ENCODE results near the gene SSBP3.

SSBP3 gene

DNA sequence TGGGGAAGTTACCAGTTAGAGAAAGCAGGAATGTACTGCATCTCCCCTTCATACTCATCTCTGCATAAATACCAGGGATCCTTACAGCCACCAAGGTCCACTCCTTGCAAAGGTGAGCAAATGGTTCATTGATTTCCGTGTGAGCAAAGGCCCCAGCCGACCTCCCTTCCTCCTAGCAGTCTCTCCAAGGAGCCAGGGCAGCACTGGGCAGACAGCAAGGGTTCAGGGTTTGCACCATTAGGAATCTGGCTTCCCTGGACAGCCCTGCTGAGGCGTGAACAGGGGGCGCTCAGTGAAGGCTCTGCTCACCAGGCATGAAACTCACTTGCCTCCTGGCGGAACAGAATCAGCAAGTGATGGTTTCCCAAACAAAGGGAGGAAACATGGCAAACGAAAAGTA, 140.5 kb downstream of the SSBP3 start:
- Histone ChIP-seq H3K27ac (ENCODE audit: low read depth, low read length) (no peak overlapping the region), H3K27me3 (ENCODE audit: insufficient read depth, low read length) (no peaks in the 10 kb centered on the region), H3K4me1 (ENCODE audit: control insufficient read depth, insufficient read depth, low read length, unreplicated experiment) (no peaks in the 10 kb centered on the region), H3K79me2 (ENCODE audit: control insufficient read depth, insufficient read depth, low read length, unreplicated experiment) (no peaks in the 10 kb centered on the region), H3K4me3 (ENCODE audit: low read depth, low read length) (no peak overlapping the region), H3K36me3 (ENCODE audit: insufficient read depth, low read length) (no peaks in the 10 kb centered on the region), H2AFZ (ENCODE audit: low read length, unreplicated experiment) (no peak overlapping the region)

DNA sequence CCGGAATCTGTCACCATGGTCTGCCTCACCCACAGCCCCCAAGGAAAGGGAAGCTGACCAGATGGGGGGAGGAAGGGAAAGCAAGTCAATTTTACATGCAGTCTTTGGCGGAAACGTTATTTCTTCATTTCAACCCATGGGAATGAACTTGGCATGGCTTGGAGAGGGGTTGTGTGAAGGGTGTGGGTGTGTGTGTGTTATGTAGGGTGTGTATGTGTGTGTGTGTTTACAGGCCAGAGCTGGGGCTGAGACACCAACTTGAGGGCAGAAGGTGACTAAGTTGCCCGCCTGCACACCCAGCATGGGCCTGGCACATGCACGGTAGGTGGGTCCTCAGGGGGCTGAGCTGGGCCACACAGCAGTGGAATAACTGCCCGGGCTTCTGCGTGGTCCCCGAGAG, 141.1 kb downstream of the SSBP3 start:
- H3K4me1 ChIP-seq (ENCODE audit: control insufficient read depth, insufficient read depth, low read length, unreplicated experiment), result no peaks in the 10 kb centered on the region
- no peaks in the 10 kb centered on the region for H3K27me3 ChIP-seq (ENCODE audit: insufficient read depth, low read length)
- H2AFZ ChIP-seq (ENCODE audit: low read length, unreplicated experiment), result no peak overlapping the region
- H3K36me3 ChIP-seq (ENCODE audit: insufficient read depth, low read length), result no peaks in the 10 kb centered on the region
- no peak overlapping the region for H3K27ac ChIP-seq (ENCODE audit: low read depth, low read length)
- H3K79me2 ChIP-seq (ENCODE audit: control insufficient read depth, insufficient read depth, low read length, unreplicated experiment), result no peaks in the 10 kb centered on the region
- H3K4me3 ChIP-seq (ENCODE audit: low read depth, low read length), result no peak overlapping the region

DNA sequence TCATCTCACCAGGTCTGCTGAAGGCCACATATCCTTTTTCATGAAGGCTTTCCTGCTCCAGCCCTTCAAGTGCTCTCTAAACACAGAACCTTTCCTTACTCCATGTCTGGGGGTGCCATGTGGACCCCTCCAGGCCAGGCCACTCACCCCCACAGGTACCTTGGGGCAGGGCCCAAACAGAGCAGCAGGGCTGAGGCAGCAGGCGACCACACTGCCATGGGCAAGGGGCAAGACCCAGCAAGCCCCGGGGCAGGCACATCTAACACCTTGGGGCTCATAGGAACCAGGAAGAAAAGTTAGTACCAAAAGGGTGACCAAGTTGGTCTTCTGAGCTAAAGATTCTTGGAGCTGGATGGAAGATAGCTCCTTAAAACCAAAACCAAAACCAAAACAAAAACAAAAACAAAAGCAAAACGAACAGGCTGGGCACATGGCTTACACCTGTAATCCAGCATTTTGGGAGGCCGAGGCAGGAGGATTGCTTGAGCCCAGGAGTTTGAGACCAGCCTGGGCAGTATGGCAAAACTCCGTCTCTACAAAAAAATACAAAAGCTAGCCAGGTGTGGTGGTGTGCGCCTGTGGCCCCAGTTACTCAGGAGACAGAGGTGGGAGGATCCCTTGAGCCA, 142.5 kb downstream of the SSBP3 start:
- no peak overlapping the region for H3K4me3 ChIP-seq (ENCODE audit: low read depth, low read length)
- no peaks in the 10 kb centered on the region for H3K4me1 ChIP-seq (ENCODE audit: control insufficient read depth, insufficient read depth, low read length, unreplicated experiment)
- no peak overlapping the region for H2AFZ ChIP-seq (ENCODE audit: low read length, unreplicated experiment)
- H3K27ac ChIP-seq (ENCODE audit: low read depth, low read length), result no peak overlapping the region
- H3K36me3 ChIP-seq (ENCODE audit: insufficient read depth, low read length), result no peaks in the 10 kb centered on the region
- no peaks in the 10 kb centered on the region for H3K79me2 ChIP-seq (ENCODE audit: control insufficient read depth, insufficient read depth, low read length, unreplicated experiment)
- H3K27me3 ChIP-seq (ENCODE audit: insufficient read depth, low read length), result no peaks in the 10 kb centered on the region

DNA sequence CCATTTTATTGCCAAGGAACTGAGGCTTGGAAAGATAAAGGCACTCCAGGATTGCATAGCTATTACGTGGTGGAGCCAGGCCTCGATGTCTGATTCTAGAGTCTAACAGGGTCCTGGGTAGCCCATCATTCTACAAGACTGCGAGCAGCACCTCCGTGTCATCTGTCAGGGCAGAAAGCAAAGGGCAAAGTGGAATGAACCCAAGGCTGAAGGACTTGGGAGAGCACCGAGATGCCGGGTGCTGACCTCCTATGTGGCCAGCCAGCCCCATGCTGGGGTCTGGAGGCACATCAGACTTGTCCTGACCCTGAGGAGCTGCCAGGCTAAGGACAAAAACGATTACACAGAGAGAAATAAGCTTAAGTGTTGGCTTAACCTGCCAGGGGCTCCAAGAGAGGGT, 143.9 kb downstream of the SSBP3 start:
- no peaks in the 10 kb centered on the region for H3K4me1 ChIP-seq (ENCODE audit: control insufficient read depth, insufficient read depth, low read length, unreplicated experiment)

DNA sequence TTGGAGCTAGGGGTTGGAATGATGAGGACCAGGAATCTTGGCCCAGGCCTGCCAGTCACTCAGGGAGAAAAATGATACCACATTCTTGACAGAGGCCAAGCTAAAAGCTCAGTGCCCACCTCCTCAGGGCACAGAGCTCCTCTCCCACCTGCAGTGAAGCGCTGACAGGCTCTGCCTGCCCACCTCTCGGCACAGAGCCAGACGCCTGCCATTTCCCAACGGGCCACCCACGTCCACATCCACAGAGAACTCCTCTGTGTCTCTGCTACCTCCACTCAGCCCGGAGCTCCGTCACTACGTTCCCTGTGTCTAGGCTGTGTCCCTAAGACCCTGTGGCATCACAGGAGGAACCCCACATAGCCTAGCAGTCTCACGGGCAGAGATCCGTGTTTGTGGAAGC, 145.4 kb downstream of the SSBP3 start:
- no peak overlapping the region for H2AFZ ChIP-seq (ENCODE audit: low read length, unreplicated experiment)
- H3K36me3 ChIP-seq (ENCODE audit: insufficient read depth, low read length), result no peaks in the 10 kb centered on the region

More for the DNA sequence above, 143.9 kb downstream of the SSBP3 start:
- Histone ChIP-seq H3K27ac (ENCODE audit: low read depth, low read length) (no peak overlapping the region), H3K27me3 (ENCODE audit: insufficient read depth, low read length) (no peaks in the 10 kb centered on the region), H3K79me2 (ENCODE audit: control insufficient read depth, insufficient read depth, low read length, unreplicated experiment) (no peaks in the 10 kb centered on the region), H3K4me3 (ENCODE audit: low read depth, low read length) (no peak overlapping the region), H2AFZ (ENCODE audit: low read length, unreplicated experiment) (no peak overlapping the region), H3K36me3 (ENCODE audit: insufficient read depth, low read length) (no peaks in the 10 kb centered on the region)

DNA sequence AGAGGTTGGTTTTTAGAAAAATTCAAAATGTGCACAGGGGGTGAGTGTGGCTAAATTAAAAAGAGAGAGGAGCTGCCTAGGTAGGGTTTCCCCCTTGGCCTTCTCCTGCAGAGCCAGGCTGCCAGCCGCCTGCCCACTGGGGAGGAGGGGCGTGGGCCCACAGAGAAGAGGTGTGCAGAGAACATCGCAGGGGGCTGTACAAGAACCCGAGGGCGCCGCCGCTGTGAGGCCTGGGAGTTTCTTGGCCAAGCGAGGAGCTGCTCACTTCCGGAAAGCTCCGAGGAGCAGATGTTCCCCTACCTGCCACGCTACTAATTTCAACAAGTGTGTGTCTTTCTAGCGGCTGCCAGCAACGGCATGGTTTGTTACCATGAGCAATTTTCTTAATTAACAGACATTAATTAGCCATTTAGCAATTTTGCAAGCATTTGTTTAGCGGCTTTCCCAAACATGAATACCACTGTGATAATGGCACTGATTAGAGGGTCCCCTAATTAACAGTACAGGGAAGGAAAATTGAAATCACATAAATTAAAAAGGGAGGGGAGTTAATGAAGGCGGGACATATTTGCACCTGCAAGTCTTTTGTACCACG, 146.6 kb downstream of the SSBP3 start:
- H3K4me3 ChIP-seq (ENCODE audit: low read depth, low read length), result no peak overlapping the region
- H3K79me2 ChIP-seq (ENCODE audit: control insufficient read depth, insufficient read depth, low read length, unreplicated experiment), result no peaks in the 10 kb centered on the region
- no peak overlapping the region for H3K27ac ChIP-seq (ENCODE audit: low read depth, low read length)
- H3K4me1 ChIP-seq (ENCODE audit: control insufficient read depth, insufficient read depth, low read length, unreplicated experiment), result peaks cover 8% of the 10 kb centered on the region
- no peaks in the 10 kb centered on the region for H3K36me3 ChIP-seq (ENCODE audit: insufficient read depth, low read length)
- no peaks in the 10 kb centered on the region for H3K27me3 ChIP-seq (ENCODE audit: insufficient read depth, low read length)
- H2AFZ ChIP-seq (ENCODE audit: low read length, unreplicated experiment), result no peak overlapping the region

More for the DNA sequence above, 145.4 kb downstream of the SSBP3 start:
- Histone ChIP-seq H3K4me3 (ENCODE audit: low read depth, low read length) (no peak overlapping the region), H3K4me1 (ENCODE audit: control insufficient read depth, insufficient read depth, low read length, unreplicated experiment) (no peaks in the 10 kb centered on the region), H3K79me2 (ENCODE audit: control insufficient read depth, insufficient read depth, low read length, unreplicated experiment) (no peaks in the 10 kb centered on the region), H3K27ac (ENCODE audit: low read depth, low read length) (no peak overlapping the region), H3K27me3 (ENCODE audit: insufficient read depth, low read length) (no peaks in the 10 kb centered on the region)

GRCh38 chr1:54257876-54258275, 148.3 kb downstream of the SSBP3 start:
- peaks cover 24% of the 10 kb centered on the region for H3K4me1 ChIP-seq (ENCODE audit: control insufficient read depth, insufficient read depth, low read length, unreplicated experiment)
- no peaks in the 10 kb centered on the region for H3K36me3 ChIP-seq (ENCODE audit: insufficient read depth, low read length)
- H3K27ac ChIP-seq (ENCODE audit: low read depth, low read length), result no peak overlapping the region
- H3K79me2 ChIP-seq (ENCODE audit: control insufficient read depth, insufficient read depth, low read length, unreplicated experiment), result no peaks in the 10 kb centered on the region
- H3K27me3 ChIP-seq (ENCODE audit: insufficient read depth, low read length), result no peaks in the 10 kb centered on the region
- H3K4me3 ChIP-seq (ENCODE audit: low read depth, low read length), result no peak overlapping the region
- no peak overlapping the region for H2AFZ ChIP-seq (ENCODE audit: low read length, unreplicated experiment)

- Histone ChIP-seq H3K4me3 (ENCODE audit: low read depth, low read length) (no peak overlapping the region), H3K4me1 (ENCODE audit: control insufficient read depth, insufficient read depth, low read length, unreplicated experiment) (peaks cover 30% of the 10 kb centered on the region), H3K79me2 (ENCODE audit: control insufficient read depth, insufficient read depth, low read length, unreplicated experiment) (no peaks in the 10 kb centered on the region), H3K27ac (ENCODE audit: low read depth, low read length) (no peak overlapping the region), H3K36me3 (ENCODE audit: insufficient read depth, low read length) (no peaks in the 10 kb centered on the region), H3K27me3 (ENCODE audit: insufficient read depth, low read length) (no peaks in the 10 kb centered on the region), H2AFZ (ENCODE audit: low read length, unreplicated experiment) (no peak overlapping the region)
Observed at GRCh38 chr1:54257346-54257620, 148.9 kb downstream of the SSBP3 start.

DNA sequence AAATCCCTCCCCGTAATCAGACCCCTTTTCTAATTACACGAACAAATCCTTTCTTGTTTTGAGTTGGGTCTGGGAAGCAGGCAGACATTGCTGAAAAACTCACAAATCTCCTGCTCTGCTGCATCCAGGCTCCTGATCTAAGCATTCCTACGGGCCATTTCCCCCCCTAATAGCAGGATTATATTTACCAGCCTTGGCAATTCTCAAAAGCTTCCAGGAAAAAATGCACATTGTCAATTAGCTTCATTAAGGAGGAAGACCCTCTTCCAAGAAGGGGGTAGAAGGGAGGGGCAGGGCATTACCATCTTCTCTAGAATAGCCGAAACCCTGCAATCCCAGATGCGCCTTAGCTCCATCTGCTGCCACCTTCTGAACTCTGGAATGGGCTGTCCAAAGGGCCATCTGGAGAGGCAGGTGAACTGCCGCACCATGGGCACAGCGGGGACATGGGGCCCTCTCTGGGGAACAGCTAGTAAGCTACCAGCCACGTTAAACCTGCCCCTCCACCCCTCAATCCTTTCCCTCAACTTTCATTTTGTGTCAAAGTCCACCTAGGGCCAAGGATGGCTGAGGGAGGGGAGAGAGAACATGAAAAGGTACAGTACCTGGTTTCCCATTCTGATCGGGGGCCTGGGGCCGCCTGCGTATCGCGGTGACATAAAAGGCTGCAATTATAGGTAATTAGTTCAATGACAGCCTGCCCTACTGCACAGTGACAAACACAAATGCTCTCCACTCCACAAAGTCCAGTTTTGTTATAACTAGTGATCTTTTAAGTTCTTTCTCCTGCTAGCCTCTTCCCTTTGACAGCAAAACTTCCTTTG, 149.5 kb downstream of the SSBP3 start:
- peaks cover 32% of the 10 kb centered on the region for H3K4me1 ChIP-seq (ENCODE audit: control insufficient read depth, insufficient read depth, low read length, unreplicated experiment)
- no peak overlapping the region for H3K4me3 ChIP-seq (ENCODE audit: low read depth, low read length)
- no peaks in the 10 kb centered on the region for H3K27me3 ChIP-seq (ENCODE audit: insufficient read depth, low read length)
- no peaks in the 10 kb centered on the region for H3K36me3 ChIP-seq (ENCODE audit: insufficient read depth, low read length)
- H3K27ac ChIP-seq (ENCODE audit: low read depth, low read length), result no peak overlapping the region
- H2AFZ ChIP-seq (ENCODE audit: low read length, unreplicated experiment), result no peak overlapping the region
- no peaks in the 10 kb centered on the region for H3K79me2 ChIP-seq (ENCODE audit: control insufficient read depth, insufficient read depth, low read length, unreplicated experiment)

GRCh38 chr1:54255026-54255702, 151.0 kb downstream of the SSBP3 start:
- H3K79me2 ChIP-seq (ENCODE audit: control insufficient read depth, insufficient read depth, low read length, unreplicated experiment), result no peaks in the 10 kb centered on the region
- H3K27ac ChIP-seq (ENCODE audit: low read depth, low read length), result peak overlapping the region; percentile 53; the same call in 1 of the 2 replicates
- H3K27me3 ChIP-seq (ENCODE audit: insufficient read depth, low read length), result no peaks in the 10 kb centered on the region
- H3K36me3 ChIP-seq (ENCODE audit: insufficient read depth, low read length), result no peaks in the 10 kb centered on the region
- H2AFZ ChIP-seq (ENCODE audit: low read length, unreplicated experiment), result no peak overlapping the region
- H3K4me1 ChIP-seq (ENCODE audit: control insufficient read depth, insufficient read depth, low read length, unreplicated experiment), result peaks cover 39% of the 10 kb centered on the region
- H3K4me3 ChIP-seq (ENCODE audit: low read depth, low read length), result no peak overlapping the region
